ENCODE measurements around the gene GDPD4. TPM values are rescaled to one million over a fixed set of nuclear protein-coding genes. Genes with fewer than 3 reads are reported as not detected.
A peak's percentile ranks its signal among the peaks of the same experiment; 100 is the strongest.

Gene GDPD4
- total RNA-seq, 4 donors from 2014 or later: not detected

DNA sequence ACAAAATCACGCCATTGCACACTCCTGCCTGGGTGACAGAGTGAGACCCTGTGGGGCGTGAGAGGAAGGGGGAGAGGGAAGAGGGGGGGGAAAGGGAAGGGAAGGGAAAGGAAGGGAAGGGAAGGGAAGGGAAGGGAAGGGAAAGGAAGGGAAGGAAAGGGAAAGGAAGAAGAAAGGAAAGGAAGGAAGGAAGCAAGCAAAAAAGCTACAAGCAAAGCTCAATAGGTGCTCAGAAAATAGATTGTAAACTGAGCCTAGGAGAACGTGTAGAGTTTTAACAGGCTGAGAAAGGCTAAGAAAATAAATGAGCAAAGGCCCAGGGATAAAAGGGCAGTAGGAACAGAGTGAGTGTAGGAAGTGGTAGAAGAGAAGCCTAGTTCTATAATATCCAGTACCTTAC is 30.8 kb upstream of the GDPD4 start:
- H3K27me3 ChIP-seq: no peaks in the 10 kb centered on the region
- H3K9me3 ChIP-seq: no peaks in the 10 kb centered on the region
- no peak for ATAC-seq
- no peak for TF ChIP-seq POLR2A (IDR thresholded peaks at IDR 0.05)
- TF ChIP-seq, protein P1, sequence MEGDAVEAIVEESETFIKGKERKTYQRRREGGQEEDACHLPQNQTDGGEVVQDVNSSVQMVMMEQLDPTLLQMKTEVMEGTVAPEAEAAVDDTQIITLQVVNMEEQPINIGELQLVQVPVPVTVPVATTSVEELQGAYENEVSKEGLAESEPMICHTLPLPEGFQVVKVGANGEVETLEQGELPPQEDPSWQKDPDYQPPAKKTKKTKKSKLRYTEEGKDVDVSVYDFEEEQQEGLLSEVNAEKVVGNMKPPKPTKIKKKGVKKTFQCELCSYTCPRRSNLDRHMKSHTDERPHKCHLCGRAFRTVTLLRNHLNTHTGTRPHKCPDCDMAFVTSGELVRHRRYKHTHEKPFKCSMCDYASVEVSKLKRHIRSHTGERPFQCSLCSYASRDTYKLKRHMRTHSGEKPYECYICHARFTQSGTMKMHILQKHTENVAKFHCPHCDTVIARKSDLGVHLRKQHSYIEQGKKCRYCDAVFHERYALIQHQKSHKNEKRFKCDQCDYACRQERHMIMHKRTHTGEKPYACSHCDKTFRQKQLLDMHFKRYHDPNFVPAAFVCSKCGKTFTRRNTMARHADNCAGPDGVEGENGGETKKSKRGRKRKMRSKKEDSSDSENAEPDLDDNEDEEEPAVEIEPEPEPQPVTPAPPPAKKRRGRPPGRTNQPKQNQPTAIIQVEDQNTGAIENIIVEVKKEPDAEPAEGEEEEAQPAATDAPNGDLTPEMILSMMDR (IDR thresholded peaks at IDR 0.05): no peak
- no peak for TF ChIP-seq EP300 (IDR thresholded peaks at IDR 0.05)
- TF ChIP-seq POLR2AphosphoS5 (IDR thresholded peaks at IDR 0.05): no peak
- no peak overlapping the region for H3K4me3 ChIP-seq
- H3K4me1 ChIP-seq: no peaks in the 10 kb centered on the region
- no peak overlapping the region for H3K27ac ChIP-seq
- WGBS, 2 donors (ENCODE audit: low coverage in 1 of 2): 80 to 100% methylated on average over 1 of the region's 3 CpGs
- H3K36me3 ChIP-seq: peaks cover 0 to 63% of the 10 kb centered on the region in 2 donors

- no peak for ATAC-seq
- 43 to 100% methylated on average over 1 of the region's 1 CpG for WGBS, 2 donors (ENCODE audit: low coverage in 1 of 2)
Measured at GRCh38 chr11:77325159-77325558, 23.7 kb upstream of the GDPD4 start.

DNA sequence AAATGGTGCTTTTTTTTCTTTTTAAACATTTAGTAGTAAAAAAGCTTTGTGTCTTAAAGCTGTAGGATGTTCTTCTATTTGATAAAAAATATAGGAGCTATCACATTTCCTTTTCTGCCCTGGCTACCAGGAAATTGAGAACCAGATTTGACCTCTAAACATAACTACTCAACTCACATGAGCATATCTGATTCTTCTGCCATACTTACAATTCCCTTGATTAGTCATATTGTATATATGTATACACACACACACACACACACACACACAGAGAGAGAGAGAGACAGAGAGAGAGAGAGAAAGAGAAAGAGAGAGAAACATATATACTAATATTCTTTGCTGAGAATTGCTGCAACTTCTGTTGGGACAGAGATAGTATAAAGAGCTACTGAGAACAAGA is 23.0 kb upstream of the GDPD4 start:
- ATAC-seq: no peak
- Histone ChIP-seq H3K27ac (no peak overlapping the region), H3K4me1 (peaks cover 0 to 3% (median 0%) of the 10 kb centered on the region in 3 donors), H3K9me3 (no peaks in the 10 kb centered on the region), H3K36me3 (peaks cover 0 to 52% of the 10 kb centered on the region in 2 donors), H3K4me3 (no peak overlapping the region), H3K27me3 (no peaks in the 10 kb centered on the region)
- TF ChIP-seq, protein P1 (IDR thresholded peaks at IDR 0.05): no peak
- TF ChIP-seq EP300 (IDR thresholded peaks at IDR 0.05) (no peak), POLR2A (IDR thresholded peaks at IDR 0.05) (no peak), POLR2AphosphoS5 (IDR thresholded peaks at IDR 0.05) (no peak)

More at GRCh38 chr11:77325159-77325558, 23.7 kb upstream of the GDPD4 start:
- Histone ChIP-seq H3K4me3 (no peak overlapping the region), H3K4me1 (peaks cover 0 to 3% (median 0%) of the 10 kb centered on the region in 3 donors), H3K27me3 (no peaks in the 10 kb centered on the region), H3K27ac (no peak overlapping the region), H3K9me3 (no peaks in the 10 kb centered on the region), H3K36me3 (peaks cover 0 to 52% of the 10 kb centered on the region in 2 donors)
- TF ChIP-seq EP300 (IDR thresholded peaks at IDR 0.05): no peak
- TF ChIP-seq, protein P1 (IDR thresholded peaks at IDR 0.05): no peak
- no peak for TF ChIP-seq POLR2A (IDR thresholded peaks at IDR 0.05)
- no peak for TF ChIP-seq POLR2AphosphoS5 (IDR thresholded peaks at IDR 0.05)

DNA sequence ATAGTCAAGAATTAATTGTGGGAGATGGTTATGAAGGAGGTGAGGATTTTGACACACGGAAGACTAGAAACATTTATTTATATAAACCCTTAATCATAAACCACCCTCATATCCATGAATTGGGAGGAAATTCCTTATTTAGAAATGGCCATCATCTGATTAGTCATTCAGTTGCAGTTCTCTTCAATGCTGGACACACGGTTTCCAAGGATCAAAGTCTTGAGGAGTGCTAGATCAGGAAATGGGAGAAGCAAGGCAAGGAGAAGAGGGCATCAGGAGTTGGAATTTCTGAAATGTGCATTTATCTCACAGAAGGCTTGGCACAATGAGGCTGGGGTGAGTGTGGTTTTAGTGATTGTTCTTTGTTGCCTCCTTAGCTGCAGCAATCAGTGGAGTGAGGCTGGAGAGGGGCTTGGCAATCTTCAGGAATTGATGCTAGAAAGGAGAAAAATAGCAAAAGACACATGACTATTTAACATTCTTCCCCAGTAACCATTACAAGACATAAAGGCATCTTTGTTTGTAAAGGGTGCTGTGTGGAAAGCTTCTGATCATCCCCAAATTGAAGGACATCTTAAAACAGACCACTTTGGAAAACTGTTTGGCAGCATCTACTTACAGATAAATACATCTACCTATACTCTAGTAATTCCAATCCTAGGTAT is 21.6 kb upstream of the GDPD4 start:
- no peaks in the 10 kb centered on the region for H3K9me3 ChIP-seq
- 64 to 77% methylated on average over 2 of the region's 2 CpGs for WGBS, 2 donors (ENCODE audit: low coverage in 1 of 2)
- no peaks in the 10 kb centered on the region for H3K27me3 ChIP-seq
- H3K4me1 ChIP-seq: peaks cover 0 to 3% (median 0%) of the 10 kb centered on the region in 3 donors
- H3K4me3 ChIP-seq: no peak overlapping the region
- H3K36me3 ChIP-seq: peaks cover 0 to 52% of the 10 kb centered on the region in 2 donors
- TF ChIP-seq POLR2AphosphoS5 (IDR thresholded peaks at IDR 0.05) (no peak), EP300 (IDR thresholded peaks at IDR 0.05) (no peak), POLR2A (IDR thresholded peaks at IDR 0.05) (no peak)
- TF ChIP-seq, protein P1 (IDR thresholded peaks at IDR 0.05): no peak
- ATAC-seq: no peak
- H3K27ac ChIP-seq: peak overlapping the region in 1 of 4 donors; percentile 14

DNA sequence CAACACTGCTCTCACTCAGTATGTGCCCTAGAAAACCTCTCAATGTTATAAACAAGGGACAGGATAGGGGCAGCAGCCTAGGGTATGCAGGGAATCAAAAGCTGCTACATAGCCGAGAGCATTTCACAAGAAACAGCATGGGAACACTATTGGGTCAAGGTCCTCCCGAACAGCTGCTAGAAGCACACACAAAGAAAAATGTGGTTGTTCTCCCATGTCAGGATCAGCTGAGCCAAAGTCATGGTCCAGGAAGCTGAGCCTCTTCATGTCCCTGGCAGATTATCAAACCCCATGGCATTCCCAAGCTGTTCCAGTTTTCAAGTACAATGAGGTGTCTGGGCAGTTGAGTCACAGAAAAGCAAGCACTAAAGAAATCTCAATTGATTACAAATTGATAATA is 21.0 kb upstream of the GDPD4 start:
- H3K4me3 ChIP-seq: no peak overlapping the region
- peak overlapping the region in 1 of 4 donors; percentile 14 for H3K27ac ChIP-seq
- peaks cover 0 to 8% (median 0%) of the 10 kb centered on the region in 3 donors for H3K4me1 ChIP-seq
- peaks cover 0 to 52% of the 10 kb centered on the region in 2 donors for H3K36me3 ChIP-seq
- H3K9me3 ChIP-seq: no peaks in the 10 kb centered on the region
- peak; percentile 81 for ATAC-seq
- TF ChIP-seq POLR2AphosphoS5 (IDR thresholded peaks at IDR 0.05): peak; percentile 44
- TF ChIP-seq, protein P1 (IDR thresholded peaks at IDR 0.05): no peak
- TF ChIP-seq EP300 (IDR thresholded peaks at IDR 0.05): no peak
- 51% methylated on average over 2 of the region's 2 CpGs; no CpG with 5 or more reads in 1 of the 2 donors for WGBS, 2 donors (ENCODE audit: low coverage in 1 of 2)
- H3K27me3 ChIP-seq: no peaks in the 10 kb centered on the region
